ENCODE measurements around the gene RAB11FIP2.

- TF ChIP-seq CTCF (IDR thresholded peaks at IDR 0.05; ENCODE audit: low read depth, low read length, missing input control) (no peak), SP1 (IDR thresholded peaks at IDR 0.05) (no peak)
Measured at GRCh38 chr10:117983961-117984360, 62.8 kb downstream of the RAB11FIP2 start.
